Endothelial cell of umbilical vein (primary cell): ENCODE results near the gene CIDEB. TPM values are rescaled to one million over a fixed set of nuclear protein-coding genes. Genes with fewer than 3 reads are reported as not detected.

Experiments used
- BruUV-seq: library from RNA; stranded (reverse); fragments of 400-500 nt; replicated peaks from 2 replicates; lab custom pipeline; 2021; lab: Mats Ljungman, UMichigan
- CTCF ChIA-PET: fragments of 300-600, 350-600 bp; sonication (Branson Sonifier 250); formaldehyde crosslinking; loops from one replicate; lab custom pipeline; 2021; ENCODE audit warnings: antibody characterized with exemption, inconsistent platforms; lab: Charles Lee
- POLR2A ChIA-PET: fragments of 300-600, 350-600 bp; sonication (Branson Sonifier 250); formaldehyde crosslinking; loops from one replicate; lab custom pipeline; 2021; ENCODE audit warnings: antibody characterized with exemption, inconsistent platforms; lab: Charles Lee
- DNase-seq: peaks from one replicate; pipeline ENCODE4 v3.0.0-alpha.2; 2011; ENCODE audit warnings: low read depth, low spot score
- FAIRE-seq: peaks from 2 replicates; lab custom pipeline; 2011; peaks lifted over from hg19 to GRCh38; lab: Jason Lieb, UNC
- H2AFZ ChIP-seq: 2 replicates; pipeline ENCODE4 v1.6.0; 2012; ENCODE audit warnings: low read depth, low read length, control low read depth, inconsistent platforms
- H3K27ac ChIP-seq: 2 replicates; pipeline ENCODE4 v1.5.1; 2011; ENCODE audit warnings: low read depth, mild to moderate bottlenecking, control low read depth, low read length, moderate library complexity; ENCODE audit not compliant: insufficient read depth
- H3K27me3 ChIP-seq, 2 experiments: 2 replicates each; pipeline versions ENCODE4 v1.6.0 to v1.6.1; 2011; ENCODE audit warnings: low read length in 2 of 2, mixed read lengths in 1 of 2; ENCODE audit not compliant: control insufficient read depth in 2 of 2, insufficient read depth in 2 of 2
- H3K36me3 ChIP-seq, 2 experiments: 2 replicates in 1 of 2; 3 replicates in 1 of 2; pipeline ENCODE4 v1.5.1; 2011; ENCODE audit warnings: low read length in 2 of 2, mild to moderate bottlenecking in 1 of 2, moderate library complexity in 1 of 2; ENCODE audit not compliant: control insufficient read depth in 2 of 2, insufficient read depth in 2 of 2; ENCODE audit errors: extremely low read depth in 1 of 2
- H3K4me1 ChIP-seq: 3 replicates; pipeline ENCODE4 v1.5.1; 2011; ENCODE audit warnings: mild to moderate bottlenecking, low read length; ENCODE audit not compliant: control insufficient read depth, insufficient read depth; ENCODE audit errors: extremely low read depth
- H3K4me2 ChIP-seq: 2 replicates; pipeline ENCODE4 v1.6.1; 2011; ENCODE audit warnings: low read length, control low read depth, mixed read lengths; ENCODE audit not compliant: insufficient read depth
- H3K4me3 ChIP-seq, 3 experiments: fragments of 200-600 bp in 1 of 3; sonication (generic), shearing (Covaris generic) in 1 of 3; replicated peaks in 1 of 3; 2 replicates each; pipeline ENCODE4 v1.5.1; 2011 to 2016; ENCODE audit warnings: control low read depth in 3 of 3, low read length in 3 of 3, mild to moderate bottlenecking in 2 of 3, inconsistent platforms in 1 of 3, low read depth in 1 of 3, moderate library complexity in 1 of 3; ENCODE audit not compliant: insufficient read depth in 1 of 3
- H3K79me2 ChIP-seq: 2 replicates; pipeline ENCODE4 v1.6.0; 2012; ENCODE audit warnings: low read length, inconsistent platforms; ENCODE audit not compliant: control insufficient read depth, insufficient read depth
- H3K9ac ChIP-seq: replicated peaks from 2 replicates; pipeline ENCODE3; 2011; ENCODE audit warnings: low read length, control low read depth; ENCODE audit not compliant: insufficient read depth; ENCODE audit errors: extremely low read depth
- H3K9me1 ChIP-seq: replicated peaks from 3 replicates; pipeline ENCODE4 v1.6.0; 2011; ENCODE audit warnings: mild to moderate bottlenecking, low read length; ENCODE audit not compliant: control insufficient read depth, insufficient read depth; ENCODE audit errors: extremely low read depth
- H3K9me3 ChIP-seq: replicated peaks from 2 replicates; pipeline ENCODE4 v1.5.1; 2012; ENCODE audit warnings: low read length, inconsistent platforms; ENCODE audit not compliant: control insufficient read depth, insufficient read depth
- H4K20me1 ChIP-seq: replicated peaks from 2 replicates; pipeline ENCODE3; 2011; ENCODE audit warnings: mild to moderate bottlenecking, low read length; ENCODE audit not compliant: control insufficient read depth, insufficient read depth; ENCODE audit errors: extremely low read depth
- EZH2 ChIP-seq: IDR thresholded peaks from 2 replicates; pipeline ENCODE4 v1.6.1; 2012; ENCODE audit warnings: borderline replicate concordance, low read depth, mild to moderate bottlenecking, moderate library complexity, low read length, inconsistent platforms; ENCODE audit not compliant: severe bottlenecking
- FOS ChIP-seq: IDR thresholded peaks from 2 replicates; pipeline ENCODE4 v1.6.1; 2011; ENCODE audit warnings: mild to moderate bottlenecking, low read length, moderate library complexity, borderline replicate concordance; ENCODE audit not compliant: insufficient read depth
- GATA2 ChIP-seq: IDR thresholded peaks from 2 replicates; pipeline ENCODE4 v1.7.0; 2011; ENCODE audit warnings: low read depth, mild to moderate bottlenecking, moderate library complexity, mixed read lengths, low read length; ENCODE audit not compliant: insufficient read length, insufficient read depth
- JUN ChIP-seq: IDR thresholded peaks from 2 replicates; pipeline ENCODE4 v1.6.1; 2011; ENCODE audit warnings: borderline replicate concordance, low read depth; ENCODE audit not compliant: insufficient read length, insufficient read depth
- MYC ChIP-seq: IDR thresholded peaks from one replicate; pipeline ENCODE4 v1.6.1; 2011; ENCODE audit warnings: mild to moderate bottlenecking, low read depth, low read length
- POLR2A ChIP-seq: IDR thresholded peaks from 2 replicates; pipeline ENCODE4 v1.6.1; 2012; ENCODE audit warnings: low read depth, mild to moderate bottlenecking, control low read depth, low read length
- POLR2AphosphoS5 ChIP-seq: IDR thresholded peaks from 2 replicates; pipeline ENCODE4 v1.6.1; 2012; ENCODE audit warnings: low read depth, mild to moderate bottlenecking, control low read depth, low read length, moderate library complexity; ENCODE audit not compliant: insufficient read depth
- dilution Hi-C: fragments of 300-500 bp; cut with MboI; formaldehyde crosslinking; loops from one replicate; pipeline ENCODE4 v1.15.0; 2019; ENCODE audit warnings: low sequenced_read_pairs; ENCODE audit not compliant: extremely low pct_ligation_motif_present
- intact Hi-C: fragments of 100-400 bp; cut with micrococcal nuclease; formaldehyde crosslinking; loops from one replicate; pipeline ENCODE4 v1.10.0; 2022
- polyA plus RNA-seq, 4 experiments: library from polyadenylated mRNA; depleted of rRNA in 3 of 4; stranded (reverse) in 3 of 4; unstranded in 1 of 4; fragments of >200 nt; gene quantifications; 2 replicates each; pipeline versions ENCODE4 v1.2.1 to v1.2.3, GENCODE V29; 2011 to 2012; ENCODE audit warnings: missing spikeins in 1 of 4
- total RNA-seq: library from RNA; stranded (reverse); gene quantifications from 2 replicates; pipeline ENCODE4 v1.2.3, GENCODE V29; 2021
- TF ChIP-seq, protein P1 (sequence below), 2 donors: IDR thresholded peaks; 1 replicate in 1 of 2; 2 replicates in 1 of 2; pipeline ENCODE4 v1.5.1; 2011; ENCODE audit warnings: low read length in 2 of 2, mild to moderate bottlenecking in 2 of 2, moderate library complexity in 2 of 2, control low read depth in 1 of 2, inconsistent platforms in 1 of 2, low read depth in 1 of 2; ENCODE audit not compliant: insufficient read depth in 1 of 2; ENCODE audit errors: extremely low read depth in 1 of 2
- TF ChIP-seq, protein P2 (sequence below): IDR thresholded peaks from 2 replicates; pipeline ENCODE4 v1.6.1; 2011; ENCODE audit not compliant: insufficient read depth, insufficient read length

CIDEB gene
- total and polyA plus RNA-seq, 2 donors (not counting 3 experiments of a cell fraction or from before 2014, with no cell fraction given) = 5.2 to 7.2 TPM

- no peak overlapping the region for H3K27ac ChIP-seq
- no peaks in the 10 kb centered on the region for H3K9me3 ChIP-seq
- no peak overlapping the region for H2AFZ ChIP-seq
- H3K79me2 ChIP-seq = no peaks in the 10 kb centered on the region
- no peak for FAIRE-seq
- no TSS peak for BruUV-seq
- peaks cover 30 to 35% of the 10 kb centered on the region in 2 experiments for H3K27me3 ChIP-seq
- TF ChIP-seq FOS = no peak
- TF ChIP-seq, protein P1, sequence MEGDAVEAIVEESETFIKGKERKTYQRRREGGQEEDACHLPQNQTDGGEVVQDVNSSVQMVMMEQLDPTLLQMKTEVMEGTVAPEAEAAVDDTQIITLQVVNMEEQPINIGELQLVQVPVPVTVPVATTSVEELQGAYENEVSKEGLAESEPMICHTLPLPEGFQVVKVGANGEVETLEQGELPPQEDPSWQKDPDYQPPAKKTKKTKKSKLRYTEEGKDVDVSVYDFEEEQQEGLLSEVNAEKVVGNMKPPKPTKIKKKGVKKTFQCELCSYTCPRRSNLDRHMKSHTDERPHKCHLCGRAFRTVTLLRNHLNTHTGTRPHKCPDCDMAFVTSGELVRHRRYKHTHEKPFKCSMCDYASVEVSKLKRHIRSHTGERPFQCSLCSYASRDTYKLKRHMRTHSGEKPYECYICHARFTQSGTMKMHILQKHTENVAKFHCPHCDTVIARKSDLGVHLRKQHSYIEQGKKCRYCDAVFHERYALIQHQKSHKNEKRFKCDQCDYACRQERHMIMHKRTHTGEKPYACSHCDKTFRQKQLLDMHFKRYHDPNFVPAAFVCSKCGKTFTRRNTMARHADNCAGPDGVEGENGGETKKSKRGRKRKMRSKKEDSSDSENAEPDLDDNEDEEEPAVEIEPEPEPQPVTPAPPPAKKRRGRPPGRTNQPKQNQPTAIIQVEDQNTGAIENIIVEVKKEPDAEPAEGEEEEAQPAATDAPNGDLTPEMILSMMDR (IDR thresholded peaks at IDR 0.05; ENCODE audit: extremely low read depth in 1 of 2, insufficient read depth in 1 of 2, low read depth in 1 of 2, low read length in 2 of 2) = peak in 1 of 2 donors; percentile 5
- POLR2A ChIA-PET = no interaction called here
- CTCF ChIA-PET = interaction anchor here (0.8 to 2.8 kb wide), 8 partner anchors 10 to 80 kb away, joined by 3 to 16 read pairs (median 7); partner anchors contain the start of gene CIDEB
- H3K36me3 ChIP-seq = no peaks in the 10 kb centered on the region
- H3K9ac ChIP-seq = no peak overlapping the region
- intact Hi-C loops = no loop called here
- dilution Hi-C loops = no loop called here
- H3K4me3 ChIP-seq = no peak overlapping the region
- peak; percentile 18 for DNase-seq
- no peaks in the 10 kb centered on the region for H4K20me1 ChIP-seq
- no peaks in the 10 kb centered on the region for H3K9me1 ChIP-seq
- H3K4me1 ChIP-seq = no peaks in the 10 kb centered on the region
- H3K4me2 ChIP-seq = no peak overlapping the region
Observed at GRCh38 chr14:24351517-24351916, 43.7 kb upstream of the CIDEB start.

- Histone ChIP-seq H3K9me1 (no peaks in the 10 kb centered on the region), H2AFZ (no peak overlapping the region), H3K79me2 (no peaks in the 10 kb centered on the region), H3K36me3 (no peaks in the 10 kb centered on the region), H3K4me3 (no peak overlapping the region), H3K9me3 (no peaks in the 10 kb centered on the region), H3K4me2 (no peak overlapping the region), H3K9ac (no peak overlapping the region), H4K20me1 (no peaks in the 10 kb centered on the region), H3K27me3 (peaks cover 30 to 35% of the 10 kb centered on the region in 2 experiments), H3K27ac (no peak overlapping the region), H3K4me1 (no peaks in the 10 kb centered on the region)
- no peak for FAIRE-seq
- DNase-seq = no peak
- ChIA-PET CTCF (interaction anchor here (0.9 to 1.2 kb wide), 4 partner anchors 12 to 16 kb away, joined by 3 to 5 read pairs (median 3); no protein-coding TSS in a partner anchor), POLR2A (no interaction called here)
- no TSS peak for BruUV-seq
- dilution Hi-C loops = no loop called here
- intact Hi-C loops = no loop called here
- TF ChIP-seq POLR2A = no peak
- TF ChIP-seq FOS = no peak
- TF ChIP-seq POLR2AphosphoS5 = no peak
- TF ChIP-seq MYC = no peak
- TF ChIP-seq GATA2 = no peak
- no peak for TF ChIP-seq JUN
- no peak for TF ChIP-seq EZH2
- TF ChIP-seq, protein P2, sequence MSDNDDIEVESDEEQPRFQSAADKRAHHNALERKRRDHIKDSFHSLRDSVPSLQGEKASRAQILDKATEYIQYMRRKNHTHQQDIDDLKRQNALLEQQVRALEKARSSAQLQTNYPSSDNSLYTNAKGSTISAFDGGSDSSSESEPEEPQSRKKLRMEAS = no peak
- TF ChIP-seq, protein P1 (IDR thresholded peaks at IDR 0.05; ENCODE audit: extremely low read depth in 1 of 2, insufficient read depth in 1 of 2, low read depth in 1 of 2, low read length in 2 of 2) = no peak
Observed at GRCh38 chr14:24349742-24350141, 42.0 kb upstream of the CIDEB start.
